HG03460 (cell line): ENCODE results near the gene NOD1.

Experiments
- ATAC-seq: cut with Tn5 transposase; IDR thresholded peaks from one replicate; pipeline ENCODE4 v1.9.1; 2021; ENCODE audit not compliant: unreplicated experiment

The NOD1 gene

GRCh38 chr7:30379741-30380140 is 98.8 kb downstream of the NOD1 start:
- no peak for ATAC-seq

- ATAC-seq, result no peak
Observed at GRCh38 chr7:30379131-30379530, 99.5 kb downstream of the NOD1 start.

- no peak for ATAC-seq
Observed at GRCh38 chr7:30378275-30378674, 100.3 kb downstream of the NOD1 start.
